Measurements from ENCODE around the gene ST8SIA3.

The ST8SIA3 gene

DNA sequence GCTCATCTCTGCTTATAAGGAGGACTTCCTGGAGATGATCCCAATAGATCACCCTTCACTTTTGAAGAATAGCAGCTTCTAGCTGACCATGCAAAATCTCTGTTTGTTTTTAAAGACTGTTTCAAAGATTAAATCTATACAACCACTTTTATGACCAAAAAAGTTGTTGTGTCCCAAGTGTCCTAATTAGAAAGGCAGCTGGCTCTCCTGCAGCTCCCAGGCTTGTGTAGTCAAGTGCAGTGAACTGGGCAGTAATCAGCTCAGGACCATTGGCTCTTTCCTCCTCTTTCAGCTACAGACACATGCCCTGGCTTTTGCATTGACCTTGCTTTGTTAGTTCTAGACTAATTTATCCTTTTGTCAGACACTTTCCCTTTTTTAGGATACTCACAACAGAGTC is 10.4 kb downstream of the ST8SIA3 start:
- no peak overlapping the region for H3K9ac ChIP-seq (ENCODE audit: low read length)

GRCh38 chr18:57364460-57364859 is 12.1 kb downstream of the ST8SIA3 start:
- no peak overlapping the region for H2AFZ ChIP-seq (ENCODE audit: low read depth, low read length)
- H3K79me2 ChIP-seq (ENCODE audit: low read length), result no peaks in the 10 kb centered on the region
- no peak for TF ChIP-seq EZH2phosphoT487 (IDR thresholded peaks at IDR 0.05; ENCODE audit: low read depth)
- TF ChIP-seq, protein P1, sequence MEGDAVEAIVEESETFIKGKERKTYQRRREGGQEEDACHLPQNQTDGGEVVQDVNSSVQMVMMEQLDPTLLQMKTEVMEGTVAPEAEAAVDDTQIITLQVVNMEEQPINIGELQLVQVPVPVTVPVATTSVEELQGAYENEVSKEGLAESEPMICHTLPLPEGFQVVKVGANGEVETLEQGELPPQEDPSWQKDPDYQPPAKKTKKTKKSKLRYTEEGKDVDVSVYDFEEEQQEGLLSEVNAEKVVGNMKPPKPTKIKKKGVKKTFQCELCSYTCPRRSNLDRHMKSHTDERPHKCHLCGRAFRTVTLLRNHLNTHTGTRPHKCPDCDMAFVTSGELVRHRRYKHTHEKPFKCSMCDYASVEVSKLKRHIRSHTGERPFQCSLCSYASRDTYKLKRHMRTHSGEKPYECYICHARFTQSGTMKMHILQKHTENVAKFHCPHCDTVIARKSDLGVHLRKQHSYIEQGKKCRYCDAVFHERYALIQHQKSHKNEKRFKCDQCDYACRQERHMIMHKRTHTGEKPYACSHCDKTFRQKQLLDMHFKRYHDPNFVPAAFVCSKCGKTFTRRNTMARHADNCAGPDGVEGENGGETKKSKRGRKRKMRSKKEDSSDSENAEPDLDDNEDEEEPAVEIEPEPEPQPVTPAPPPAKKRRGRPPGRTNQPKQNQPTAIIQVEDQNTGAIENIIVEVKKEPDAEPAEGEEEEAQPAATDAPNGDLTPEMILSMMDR (IDR thresholded peaks at IDR 0.05; ENCODE audit: low read depth, low read length), result no peak
- H3K4me2 ChIP-seq (ENCODE audit: low read length), result no peak overlapping the region
- H3K4me1 ChIP-seq (ENCODE audit: low read length), result no peaks in the 10 kb centered on the region
- no peak overlapping the region for H3K27ac ChIP-seq (ENCODE audit: low read length)
- no peaks in the 10 kb centered on the region for H3K36me3 ChIP-seq (replicated peaks; ENCODE audit: low read depth, low read length)
- H4K20me1 ChIP-seq (ENCODE audit: insufficient read depth, low read length), result no peaks in the 10 kb centered on the region
- no peaks in the 10 kb centered on the region for H3K27me3 ChIP-seq (ENCODE audit: low read depth, low read length)
- H3K4me3 ChIP-seq (ENCODE audit: low read length), result no peak overlapping the region
- no peaks in the 10 kb centered on the region for H3K9me3 ChIP-seq (ENCODE audit: insufficient read depth, low read length)
- H3K9ac ChIP-seq (ENCODE audit: low read length), result no peak overlapping the region

More for the DNA sequence above, 10.4 kb downstream of the ST8SIA3 start:
- no peaks in the 10 kb centered on the region for H4K20me1 ChIP-seq (ENCODE audit: insufficient read depth, low read length)
- no peak overlapping the region for H2AFZ ChIP-seq (ENCODE audit: low read depth, low read length)
- no peak overlapping the region for H3K4me3 ChIP-seq (ENCODE audit: low read length)
- H3K27me3 ChIP-seq (ENCODE audit: low read depth, low read length), result no peaks in the 10 kb centered on the region
- peaks cover 9% of the 10 kb centered on the region for H3K4me1 ChIP-seq (ENCODE audit: low read length)
- no peak overlapping the region for H3K27ac ChIP-seq (ENCODE audit: low read length)
- no peaks in the 10 kb centered on the region for H3K79me2 ChIP-seq (ENCODE audit: low read length)
- no peaks in the 10 kb centered on the region for H3K36me3 ChIP-seq (replicated peaks; ENCODE audit: low read depth, low read length)
- no peaks in the 10 kb centered on the region for H3K9me3 ChIP-seq (ENCODE audit: insufficient read depth, low read length)
- no peak for TF ChIP-seq EZH2phosphoT487 (IDR thresholded peaks at IDR 0.05; ENCODE audit: low read depth)
- no peak overlapping the region for H3K4me2 ChIP-seq (ENCODE audit: low read length)

- Histone ChIP-seq H3K4me2 (ENCODE audit: low read length) (no peak overlapping the region), H3K4me1 (ENCODE audit: low read length) (no peaks in the 10 kb centered on the region), H2AFZ (ENCODE audit: low read depth, low read length) (no peak overlapping the region), H3K36me3 (replicated peaks; ENCODE audit: low read depth, low read length) (no peaks in the 10 kb centered on the region), H3K9me3 (ENCODE audit: insufficient read depth, low read length) (no peaks in the 10 kb centered on the region), H3K9ac (ENCODE audit: low read length) (no peak overlapping the region), H3K4me3 (ENCODE audit: low read length) (no peak overlapping the region), H4K20me1 (ENCODE audit: insufficient read depth, low read length) (no peaks in the 10 kb centered on the region), H3K27ac (ENCODE audit: low read length) (no peak overlapping the region), H3K27me3 (ENCODE audit: low read depth, low read length) (no peaks in the 10 kb centered on the region), H3K79me2 (ENCODE audit: low read length) (no peaks in the 10 kb centered on the region)
- TF ChIP-seq, protein P1 (IDR thresholded peaks at IDR 0.05; ENCODE audit: low read depth, low read length), result no peak
- no peak for TF ChIP-seq EZH2phosphoT487 (IDR thresholded peaks at IDR 0.05; ENCODE audit: low read depth)
Measured at GRCh38 chr18:57366528-57367081, 14.2 kb downstream of the ST8SIA3 start.

DNA sequence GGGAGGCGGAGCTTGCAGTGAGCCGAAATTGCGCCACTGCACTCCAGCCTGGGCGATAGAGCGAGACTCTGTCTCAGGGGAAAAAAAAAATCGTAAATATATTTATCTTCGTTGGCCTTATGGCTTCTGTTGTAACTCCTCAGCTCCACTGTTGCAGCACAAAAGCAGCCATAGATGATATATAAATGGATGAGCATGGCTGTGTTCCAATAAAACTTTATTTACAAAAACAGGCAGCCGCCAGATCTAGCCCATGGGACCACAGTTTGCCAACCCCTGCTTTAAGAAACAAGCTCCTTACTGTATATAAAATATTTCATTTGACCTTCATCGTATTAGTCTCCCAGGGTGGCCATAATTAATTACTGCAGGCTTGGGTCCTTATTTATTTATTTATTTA is 20.1 kb downstream of the ST8SIA3 start:
- Histone ChIP-seq H3K4me3 (ENCODE audit: low read length) (no peak overlapping the region), H4K20me1 (ENCODE audit: insufficient read depth, low read length) (no peaks in the 10 kb centered on the region), H3K4me1 (ENCODE audit: low read length) (no peaks in the 10 kb centered on the region), H3K9me3 (ENCODE audit: insufficient read depth, low read length) (no peaks in the 10 kb centered on the region), H3K79me2 (ENCODE audit: low read length) (no peaks in the 10 kb centered on the region), H3K27ac (ENCODE audit: low read length) (no peak overlapping the region), H2AFZ (ENCODE audit: low read depth, low read length) (no peak overlapping the region), H3K36me3 (replicated peaks; ENCODE audit: low read depth, low read length) (no peaks in the 10 kb centered on the region), H3K4me2 (ENCODE audit: low read length) (no peak overlapping the region), H3K9ac (ENCODE audit: low read length) (no peak overlapping the region), H3K27me3 (ENCODE audit: low read depth, low read length) (no peaks in the 10 kb centered on the region)
- no peak for TF ChIP-seq EZH2phosphoT487 (IDR thresholded peaks at IDR 0.05; ENCODE audit: low read depth)
- TF ChIP-seq, protein P1 (IDR thresholded peaks at IDR 0.05; ENCODE audit: low read depth, low read length), result no peak
